Measurements from ENCODE around the gene STMN3.
"Not testable (repeated sequence)": the region's sequence is repeated elsewhere in the genome, so short reads cannot be mapped to it uniquely, and the experiment has no call there.

The STMN3 gene

GRCh38 chr20:63675681-63676368 is 22.6 kb upstream of the STMN3 start:
- DNase-seq = no peak

DNA sequence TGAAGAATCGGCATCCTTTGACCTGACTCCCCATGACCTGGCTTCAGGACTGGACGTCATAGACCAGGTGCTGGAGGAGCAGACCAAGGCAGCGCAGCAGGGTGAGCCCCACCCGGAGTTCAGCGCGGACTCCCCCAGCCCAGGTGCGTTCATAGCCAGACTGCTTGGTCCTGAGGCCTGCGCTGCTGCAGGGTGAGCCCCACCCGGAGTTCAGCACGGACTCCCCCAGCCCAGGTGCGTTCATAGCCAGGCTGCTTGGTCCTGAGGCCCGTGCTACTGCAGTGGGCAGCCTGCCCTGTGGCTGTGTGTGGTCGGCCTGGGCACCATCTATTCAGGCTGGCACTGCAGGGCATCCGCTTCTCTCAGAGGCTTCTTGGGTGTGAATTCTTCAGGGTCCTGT is 20.7 kb upstream of the STMN3 start:
- DNase-seq = no peak

DNA sequence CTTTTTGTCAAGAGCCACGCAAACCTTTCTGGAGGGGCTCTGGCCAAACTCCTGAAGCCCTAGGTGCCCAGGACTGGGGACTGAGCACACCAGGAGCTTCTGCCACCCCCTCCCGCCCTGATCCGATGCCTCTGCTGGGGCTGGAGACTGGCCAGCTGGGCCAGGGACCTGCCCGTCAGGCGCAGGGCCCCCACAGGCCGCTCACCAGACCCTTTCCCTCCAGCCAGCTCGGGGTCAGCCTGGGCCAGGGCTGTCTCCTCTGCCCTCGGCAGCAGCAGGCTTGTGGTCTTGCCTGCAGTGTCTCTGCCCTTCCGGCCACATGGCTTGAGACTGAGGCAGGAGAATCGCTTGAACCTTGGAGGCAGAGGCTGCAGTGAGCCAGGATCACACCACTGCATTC is 19.4 kb upstream of the STMN3 start:
- no peak for DNase-seq

DNA sequence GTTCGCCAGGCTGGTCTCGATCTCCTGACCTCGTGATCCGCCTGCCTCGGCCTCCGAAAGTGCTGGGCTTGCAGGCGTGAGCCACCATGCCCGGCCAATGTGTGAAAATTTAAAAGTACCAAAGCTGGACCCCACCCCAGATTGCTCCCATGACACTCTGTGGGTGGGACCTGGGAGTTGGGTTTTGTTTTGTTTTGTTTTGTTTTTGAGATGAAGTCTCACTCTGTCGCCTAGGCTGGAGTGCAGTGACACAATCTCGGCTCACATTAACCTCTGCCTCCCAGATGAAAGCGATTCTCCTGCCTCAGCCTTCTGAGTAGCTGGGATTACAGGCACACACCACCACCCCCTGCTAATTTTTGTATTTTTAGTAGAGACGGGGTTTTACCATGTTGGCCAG is 18.5 kb upstream of the STMN3 start:
- DNase-seq = not testable (repeated sequence)

GRCh38 chr20:63668351-63668750 is 15.1 kb upstream of the STMN3 start:
- DNase-seq = no peak

- no peak for DNase-seq
Measured at GRCh38 chr20:63667858-63668257, 14.6 kb upstream of the STMN3 start.

GRCh38 chr20:63665708-63666107 is 12.5 kb upstream of the STMN3 start:
- no peak for DNase-seq

GRCh38 chr20:63664861-63665594 is 11.8 kb upstream of the STMN3 start:
- no peak for DNase-seq

- no peak for DNase-seq
Measured at GRCh38 chr20:63664143-63664851, 11.1 kb upstream of the STMN3 start.

GRCh38 chr20:63663332-63664066 is 10.3 kb upstream of the STMN3 start:
- DNase-seq = no peak

DNA sequence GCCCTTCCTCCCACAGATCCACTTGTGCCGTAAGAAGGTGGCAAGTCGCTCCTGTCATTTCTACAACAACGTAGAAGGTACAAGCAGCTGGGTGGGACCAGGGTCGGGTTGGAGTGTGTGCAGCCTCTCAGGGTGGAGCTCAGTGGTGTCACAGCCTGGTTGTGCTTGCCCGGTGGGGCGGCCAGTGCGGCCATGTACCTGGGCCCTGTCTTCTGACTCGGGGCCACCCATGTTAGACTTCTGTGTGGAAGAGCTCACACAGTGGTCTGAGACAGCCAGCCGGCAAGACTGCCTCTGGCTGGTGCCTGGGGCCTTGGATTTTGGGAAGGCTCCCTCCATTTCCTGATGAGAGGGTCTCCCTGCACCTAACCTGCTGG is 9.6 kb upstream of the STMN3 start:
- DNase-seq = no peak

DNA sequence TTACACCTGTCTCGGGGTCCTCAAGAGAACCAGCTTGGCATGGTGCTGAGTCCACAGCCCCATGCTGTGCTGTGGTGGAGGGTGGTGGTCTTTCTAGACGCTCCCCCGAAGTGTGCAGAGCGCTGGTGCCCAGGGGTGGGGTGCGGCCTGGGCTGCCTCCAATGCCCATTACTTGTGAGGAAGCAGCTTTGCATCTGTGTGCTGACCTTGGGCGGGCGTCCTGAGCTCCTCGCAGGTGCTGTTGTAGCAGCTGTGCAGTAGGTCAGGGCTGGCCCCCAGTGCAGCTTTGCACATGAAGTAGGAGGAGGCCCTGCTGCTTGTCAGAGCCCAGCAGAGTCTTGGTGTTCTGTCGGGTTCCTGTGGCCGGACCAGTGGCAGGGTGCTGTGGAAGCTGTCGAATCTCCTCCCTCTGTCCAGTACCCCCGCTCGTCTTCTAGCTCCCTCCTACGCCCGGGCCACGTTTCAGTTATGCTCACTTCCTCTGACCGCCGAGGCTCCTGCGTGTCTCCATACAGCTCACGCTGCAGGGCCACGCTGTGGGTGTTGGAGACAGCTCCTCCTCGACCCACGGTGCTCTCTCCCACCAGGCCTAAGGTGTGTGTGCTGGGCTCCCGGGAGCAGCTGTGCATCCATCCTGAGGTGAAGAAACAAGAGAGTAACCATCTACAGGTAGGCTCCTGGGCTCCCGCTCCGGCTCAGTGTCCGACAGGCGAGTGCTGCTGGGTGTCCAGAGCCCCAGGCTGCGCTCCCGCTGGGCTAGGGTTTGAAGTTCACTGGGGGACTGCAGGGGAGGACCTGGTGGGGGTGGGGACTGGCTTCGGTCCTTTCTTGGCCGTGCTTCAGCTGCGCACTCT is 9.0 kb upstream of the STMN3 start:
- DNase-seq = no peak

DNA sequence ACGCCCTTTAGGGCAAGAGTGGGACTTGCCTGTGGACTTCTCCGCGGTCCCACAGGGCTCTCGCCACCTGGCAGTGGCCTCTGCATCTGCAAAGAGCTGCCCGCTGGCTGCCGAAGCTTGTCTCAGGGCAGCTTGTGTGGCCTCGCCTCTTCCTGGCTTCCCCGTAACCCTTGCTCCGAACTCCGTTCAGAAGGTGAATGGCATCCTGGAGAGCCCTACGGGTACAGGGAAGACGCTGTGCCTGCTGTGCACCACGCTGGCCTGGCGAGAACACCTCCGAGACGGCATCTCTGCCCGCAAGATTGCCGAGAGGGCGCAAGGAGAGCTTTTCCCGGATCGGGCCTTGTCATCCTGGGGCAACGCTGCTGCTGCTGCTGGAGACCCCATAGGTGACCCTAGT is 7.9 kb upstream of the STMN3 start:
- DNase-seq = no peak

GRCh38 chr20:63660622-63661021 is 7.4 kb upstream of the STMN3 start:
- no peak for DNase-seq

DNA sequence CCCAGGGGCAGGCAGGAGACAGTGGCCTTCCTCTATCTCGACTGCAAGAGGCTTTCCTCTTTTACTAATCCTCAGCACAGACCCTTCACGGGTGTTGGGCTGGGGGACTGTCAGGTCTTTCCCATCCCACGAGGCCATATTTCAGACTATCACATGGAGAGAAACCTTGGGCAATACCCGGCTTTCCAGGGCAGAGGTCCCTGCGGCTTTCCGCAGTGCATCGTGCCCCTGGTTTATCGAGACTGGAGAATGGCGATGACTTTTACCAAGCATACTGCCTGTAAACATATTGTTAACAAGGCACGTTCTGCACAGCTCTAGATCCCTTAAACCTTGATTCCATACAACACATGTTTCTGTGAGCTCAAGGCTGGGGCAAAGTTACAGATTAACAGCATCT is 7.0 kb upstream of the STMN3 start:
- DNase-seq = not testable (repeated sequence)

DNA sequence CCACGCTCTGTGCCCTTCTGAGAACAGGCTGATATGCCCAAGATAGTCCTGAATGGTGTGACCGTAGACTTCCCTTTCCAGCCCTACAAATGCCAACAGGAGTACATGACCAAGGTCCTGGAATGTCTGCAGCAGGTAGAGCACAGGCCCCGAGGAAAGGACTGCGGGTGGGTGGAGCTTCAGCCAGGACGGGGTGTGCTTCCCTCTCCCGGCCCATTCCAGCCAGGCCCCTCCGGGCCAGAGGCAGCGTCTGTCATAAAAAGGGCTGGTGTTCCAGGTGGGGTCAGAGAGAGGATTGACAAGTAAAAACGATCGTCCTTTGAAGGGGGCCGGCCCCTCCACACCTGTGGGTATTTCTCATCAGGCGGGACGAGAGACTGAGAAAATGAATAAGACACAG is 6.1 kb upstream of the STMN3 start:
- DNase-seq = no peak

DNA sequence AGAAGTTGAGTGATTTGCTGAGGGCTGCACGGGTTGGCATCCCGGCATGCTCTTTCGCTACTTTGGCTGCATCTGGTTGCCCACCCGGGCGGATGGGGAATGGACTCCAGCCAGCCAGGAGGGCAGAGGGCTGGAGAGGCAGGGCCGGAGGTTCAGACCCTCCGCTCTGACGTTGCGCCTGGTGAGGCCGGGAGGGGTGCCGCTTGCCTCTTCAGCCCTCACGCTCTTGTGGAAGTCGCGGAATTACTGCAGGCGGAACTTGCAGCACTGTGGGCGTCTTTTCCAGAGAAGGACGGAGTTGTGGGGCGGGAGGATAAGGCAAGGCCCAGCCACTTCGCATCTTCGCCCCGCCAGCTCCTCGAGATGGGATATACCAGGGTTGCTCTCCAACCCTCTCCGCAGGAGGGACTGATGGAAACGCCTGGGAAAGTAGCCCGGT is 5.5 kb upstream of the STMN3 start:
- DNase-seq = peak; percentile 28

- peak; percentile 89 for DNase-seq
Measured at GRCh38 chr20:63657937-63658748, 4.9 kb upstream of the STMN3 start, which contains the start of gene RTEL1. TSS of gene RTEL1 (plus strand) at chr20:63658312. CDS start at chr20:63659403, 1,091 bp downstream.

GRCh38 chr20:63657260-63657936 is 4.2 kb upstream of the STMN3 start:
- no peak for DNase-seq

DNA sequence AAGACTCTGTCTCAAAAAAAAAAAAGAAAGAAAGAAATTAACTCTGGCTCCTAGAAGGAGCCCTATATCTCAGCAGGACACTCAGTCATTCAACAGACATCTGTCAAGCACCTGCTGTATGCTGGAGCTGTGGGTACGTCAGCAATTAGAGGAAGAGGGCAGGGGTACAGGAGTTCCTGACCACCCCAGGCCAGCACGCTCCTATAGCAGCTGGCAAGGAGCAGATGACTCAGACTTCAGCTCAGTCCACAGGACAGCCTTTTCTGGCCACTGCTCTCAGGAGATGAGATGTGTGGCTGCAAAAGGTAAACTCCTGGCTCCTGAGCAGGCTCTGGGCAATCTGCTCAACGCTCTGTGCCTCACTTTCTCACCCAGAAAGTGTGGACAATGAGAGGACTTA is 3.2 kb upstream of the STMN3 start:
- DNase-seq = no peak

DNA sequence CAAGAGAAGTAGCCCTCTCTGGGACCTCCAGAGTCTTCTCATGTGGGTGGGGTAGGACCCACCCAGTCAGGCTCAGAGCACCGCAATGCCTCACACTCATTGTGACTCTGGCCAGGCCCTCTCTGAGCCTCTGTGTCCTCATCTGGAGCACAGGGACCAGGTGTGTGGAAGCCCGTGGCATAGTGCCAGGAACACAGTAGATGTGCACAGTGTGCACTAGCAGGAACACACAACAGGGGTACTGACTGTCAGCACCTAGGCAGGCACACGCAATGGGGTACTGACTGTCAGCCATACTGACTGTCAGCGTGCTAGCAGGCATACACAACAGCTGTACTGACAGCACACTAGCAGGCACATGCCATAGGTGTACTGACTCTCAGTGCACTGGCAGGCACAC is 2.0 kb upstream of the STMN3 start:
- no peak for DNase-seq

All from activated CD4-positive, alpha-beta T cell treated with anti-CD3 and anti-CD28 coated beads, Interleukin-2, amount 50 U/mL, for 16 hours (primary cell).